GM19452 (cell line): ENCODE data around the gene OR4E2.
"Not testable (repeated sequence)": the region's sequence is repeated elsewhere in the genome, so short reads cannot be mapped to it uniquely, and the experiment has no call there.

Source experiments
- ATAC-seq: cut with Tn5 transposase; IDR thresholded peaks from one replicate; pipeline ENCODE4 v1.9.1; 2021; ENCODE audit not compliant: unreplicated experiment

Gene OR4E2, protein sequence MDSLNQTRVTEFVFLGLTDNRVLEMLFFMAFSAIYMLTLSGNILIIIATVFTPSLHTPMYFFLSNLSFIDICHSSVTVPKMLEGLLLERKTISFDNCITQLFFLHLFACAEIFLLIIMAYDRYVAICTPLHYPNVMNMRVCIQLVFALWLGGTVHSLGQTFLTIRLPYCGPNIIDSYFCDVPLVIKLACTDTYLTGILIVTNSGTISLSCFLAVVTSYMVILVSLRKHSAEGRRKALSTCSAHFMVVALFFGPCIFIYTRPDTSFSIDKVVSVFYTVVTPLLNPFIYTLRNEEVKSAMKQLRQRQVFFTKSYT

GRCh38 chr14:21653331-21653885 is at the start of gene OR4E2:
OR4E2 (plus strand) TSS chr14:21653835; CDS start chr14:21665083, 11,248 bp downstream.
- ATAC-seq, result no peak

DNA sequence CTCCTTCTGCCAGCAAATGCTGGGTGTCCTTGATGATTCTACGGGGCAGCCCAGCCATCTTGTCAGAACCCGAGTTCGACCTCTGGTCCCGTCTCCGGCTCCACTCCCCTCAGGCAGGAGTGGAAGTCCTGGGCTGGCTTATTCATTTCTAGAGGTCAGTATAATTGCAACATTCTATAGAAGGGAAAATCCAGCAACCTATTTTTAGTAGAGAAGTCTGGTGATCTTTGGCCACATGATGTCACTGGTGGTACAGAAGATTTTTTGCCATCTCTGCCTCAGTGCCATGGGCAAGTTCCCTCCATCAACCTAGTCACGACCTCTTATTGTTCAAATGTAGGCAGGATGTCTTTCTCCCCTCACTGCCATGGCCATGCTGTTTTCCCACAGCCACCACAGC is 41.3 kb upstream of the OR4E2 start:
- no peak for ATAC-seq

DNA sequence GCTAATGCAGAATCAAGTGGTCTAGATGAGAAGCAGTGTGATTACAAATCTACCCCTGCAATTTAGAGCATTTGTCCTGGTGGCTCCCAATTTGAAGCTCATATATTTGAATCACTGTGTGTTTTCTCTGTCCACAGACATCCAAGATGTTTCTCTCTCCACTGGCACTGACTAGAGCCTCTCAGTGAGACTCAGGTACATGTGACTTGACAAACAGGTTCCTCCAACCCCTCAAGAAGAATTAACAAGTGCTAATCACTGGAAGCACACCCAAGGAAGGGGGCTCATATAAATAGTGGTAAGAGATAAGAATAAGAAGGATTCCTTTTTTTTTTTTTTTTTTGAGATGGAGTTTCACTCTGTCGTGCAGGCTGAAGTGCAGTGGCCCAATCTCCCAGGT is 39.4 kb upstream of the OR4E2 start:
- ATAC-seq, result no peak

DNA sequence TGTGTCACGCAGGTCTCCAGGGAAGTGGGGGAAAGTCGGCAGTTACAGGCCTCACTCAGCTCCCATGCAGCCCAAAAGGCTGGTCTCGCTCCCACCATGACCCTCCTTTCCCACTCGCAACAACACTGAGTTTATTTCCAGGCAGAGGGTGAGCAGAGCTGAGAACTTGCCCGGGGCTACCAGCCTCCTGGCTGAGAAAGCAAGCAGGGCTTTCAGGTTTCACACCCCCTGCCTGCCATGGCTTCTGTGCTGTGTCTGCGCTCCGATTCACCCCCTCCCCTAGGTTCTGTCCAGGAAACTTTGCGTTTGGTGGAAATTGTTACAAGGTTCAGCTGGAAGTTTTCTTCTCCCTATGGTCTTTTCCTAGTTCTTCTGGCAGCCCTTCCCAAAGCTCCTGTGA is 36.0 kb upstream of the OR4E2 start:
- ATAC-seq, result no peak

DNA sequence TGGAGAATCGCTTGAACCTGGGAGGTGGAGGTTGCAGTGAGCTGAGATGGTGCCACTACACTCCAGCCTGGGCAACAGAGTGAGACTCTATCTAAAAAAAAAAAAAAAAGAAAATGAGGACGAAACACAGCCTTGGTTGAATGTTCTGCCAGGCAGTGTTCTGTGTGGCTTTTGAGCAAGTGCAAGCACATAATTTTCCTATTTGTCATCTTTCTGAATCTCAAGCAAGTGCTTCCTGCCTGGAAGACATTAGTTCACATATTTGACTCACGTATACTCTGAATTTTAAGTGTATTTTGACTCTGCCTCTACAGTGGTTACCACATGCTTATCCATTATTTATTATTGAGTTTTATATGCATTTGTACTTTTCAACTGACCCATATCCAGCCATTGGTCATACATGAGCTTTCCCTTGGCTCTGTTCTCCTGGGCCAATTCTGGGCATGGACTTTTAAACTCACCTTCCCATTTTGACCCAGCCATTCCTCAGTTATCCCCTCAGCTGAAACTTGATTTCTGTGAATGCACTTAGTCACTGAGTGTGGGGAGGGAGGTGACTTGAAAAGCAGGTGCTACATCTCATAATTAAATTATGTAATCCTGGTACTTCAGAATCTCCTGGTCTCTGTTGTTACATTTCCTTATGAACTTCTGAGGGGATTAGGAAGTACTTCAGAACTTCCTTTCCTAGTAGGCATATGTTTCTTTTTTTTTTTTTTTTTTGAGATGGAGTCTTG is 27.0 kb upstream of the OR4E2 start:
- no peak for ATAC-seq

DNA sequence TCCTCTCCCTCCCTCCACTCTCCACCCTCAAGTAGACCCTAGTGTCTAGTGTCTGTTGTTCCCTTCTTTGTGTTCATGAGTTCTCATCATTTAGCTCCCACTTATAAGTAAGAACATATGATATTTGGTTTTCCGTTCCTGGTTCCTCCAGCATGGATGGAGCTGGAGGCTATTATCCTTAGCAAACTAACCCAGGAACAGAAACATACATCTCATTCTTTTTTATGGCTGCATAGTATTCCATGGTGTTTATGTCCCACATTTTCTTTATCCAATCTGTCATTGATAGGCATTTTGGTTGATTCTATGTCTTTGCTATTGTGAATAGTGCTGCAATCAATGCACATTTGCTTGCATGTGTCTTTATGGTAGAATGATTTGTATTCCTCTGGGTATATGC is 23.1 kb upstream of the OR4E2 start:
- not testable (repeated sequence) for ATAC-seq

DNA sequence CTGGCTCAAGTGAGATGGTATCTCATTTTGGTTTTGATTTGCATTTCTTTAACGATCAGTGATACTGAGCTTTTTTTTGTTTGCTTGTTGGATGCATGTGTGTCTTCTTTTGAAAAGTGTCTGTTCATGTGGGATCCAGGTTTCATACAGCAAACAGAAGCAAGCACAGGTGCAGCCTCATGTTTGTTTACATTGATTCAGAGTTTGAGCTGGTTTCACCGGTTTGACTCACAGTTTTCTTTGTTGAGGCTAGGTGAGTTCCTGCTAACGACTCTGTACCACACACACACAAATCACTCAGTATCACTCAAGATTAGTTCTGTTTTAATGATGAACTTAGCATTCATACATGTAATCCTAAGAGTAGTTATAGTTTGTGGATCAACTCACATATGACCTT is 22.6 kb upstream of the OR4E2 start:
- ATAC-seq, result no peak

- no peak for ATAC-seq
Measured at GRCh38 chr14:21634840-21635239, 18.8 kb upstream of the OR4E2 start, which contains the start of gene OR10G2. OR10G2 (minus strand) TSS chr14:21634940; CDS start chr14:21634842, 98 bp downstream.

DNA sequence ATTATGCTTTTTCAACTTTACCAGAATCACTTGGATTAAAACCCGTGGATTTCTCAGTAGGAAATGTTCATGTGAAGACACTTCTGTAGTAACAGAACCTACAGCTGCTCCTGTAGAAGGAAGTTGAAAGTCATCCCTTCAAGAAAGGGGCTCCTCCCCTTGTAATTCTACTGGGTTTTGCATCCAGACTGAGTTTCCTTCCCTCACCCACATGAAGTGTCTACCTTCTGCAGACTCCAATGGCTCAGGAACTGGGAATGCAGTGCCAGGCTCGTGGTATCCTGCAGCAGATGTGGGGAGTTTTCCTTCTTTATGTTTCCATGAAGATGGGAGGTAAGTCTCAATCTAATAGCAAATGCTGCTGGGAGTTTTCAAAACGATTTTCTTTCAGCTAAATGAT is 11.0 kb upstream of the OR4E2 start:
- no peak for ATAC-seq

GRCh38 chr14:21643407-21643806 is 10.2 kb upstream of the OR4E2 start:
- ATAC-seq, result no peak

DNA sequence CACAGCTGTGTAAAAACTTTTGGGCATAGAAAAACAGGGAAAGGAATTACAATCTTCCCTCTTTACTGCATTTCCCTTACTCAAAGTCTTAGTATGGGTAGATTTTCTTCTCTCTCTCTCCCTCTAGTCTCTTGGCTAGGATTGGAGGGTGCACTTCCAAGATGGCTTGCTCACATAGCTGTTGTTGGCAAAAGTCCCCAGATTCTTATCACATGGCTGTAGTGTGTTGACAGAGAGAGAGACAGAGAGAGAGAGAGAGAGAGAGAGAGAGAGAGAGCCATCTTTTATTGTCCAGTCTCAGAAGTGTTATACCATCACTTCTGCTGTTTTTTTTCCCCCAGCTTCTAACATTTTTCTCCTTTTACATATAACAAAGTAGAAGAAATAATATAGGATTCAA is 6.3 kb upstream of the OR4E2 start:
- ATAC-seq, result no peak

- ATAC-seq, result no peak
Measured at GRCh38 chr14:21652209-21652808, 1.3 kb upstream of the OR4E2 start.

DNA sequence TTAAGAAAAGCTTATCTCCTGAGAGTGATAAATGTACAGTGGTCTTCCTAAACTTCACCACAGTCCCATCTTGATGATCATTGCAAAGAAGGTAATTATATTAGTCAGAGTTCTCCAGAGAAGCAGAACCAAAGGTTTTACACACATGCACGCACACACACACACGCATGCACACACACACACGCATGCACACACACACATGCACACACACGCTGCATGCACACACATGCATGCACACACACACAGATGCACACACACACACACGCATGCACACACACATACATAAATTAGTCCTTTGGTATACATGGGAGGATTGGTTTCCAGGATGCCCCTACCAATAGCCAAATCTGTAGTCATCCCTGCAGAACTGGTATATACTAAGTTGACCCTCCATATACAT is 580 bp downstream of the OR4E2 start:
- ATAC-seq, result no peak

GRCh38 chr14:21656980-21657379 is 3.3 kb downstream of the OR4E2 start:
- no peak for ATAC-seq

- no peak for ATAC-seq
Measured at GRCh38 chr14:21668377-21668776, 14.7 kb downstream of the OR4E2 start.

GRCh38 chr14:21669284-21669683 is 15.6 kb downstream of the OR4E2 start:
- ATAC-seq, result no peak

GRCh38 chr14:21671371-21671770 is 17.7 kb downstream of the OR4E2 start:
- ATAC-seq, result no peak

- ATAC-seq, result no peak
Measured at GRCh38 chr14:21672116-21672515, 18.5 kb downstream of the OR4E2 start.

DNA sequence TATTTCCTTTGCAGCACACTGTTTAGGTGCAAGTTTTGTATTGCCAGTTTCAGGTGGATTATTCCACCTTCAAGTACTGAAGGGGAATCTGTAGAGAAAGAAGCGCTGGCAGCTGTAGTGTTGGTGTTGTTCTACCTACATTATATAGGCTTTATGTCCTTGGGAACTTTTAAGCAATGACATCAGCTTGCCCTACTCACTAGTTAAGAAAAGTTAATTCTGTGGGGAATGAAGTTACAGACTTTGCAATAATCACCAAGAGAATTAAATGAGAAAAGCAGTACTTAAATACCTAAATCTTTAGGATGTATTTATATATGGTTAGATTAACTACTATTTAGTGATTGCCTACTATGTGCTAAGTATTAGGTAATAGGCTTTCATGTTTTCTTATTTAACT is 20.1 kb downstream of the OR4E2 start, which contains the start of gene OR4E1:
TSS of gene OR4E1 (minus strand) at position 101 of the 400 bp plus-strand sequence. CDS start 2,883 bp downstream, outside the sequence.
- no peak for ATAC-seq

GRCh38 chr14:21675566-21675965 is 21.9 kb downstream of the OR4E2 start:
- ATAC-seq, result no peak

DNA sequence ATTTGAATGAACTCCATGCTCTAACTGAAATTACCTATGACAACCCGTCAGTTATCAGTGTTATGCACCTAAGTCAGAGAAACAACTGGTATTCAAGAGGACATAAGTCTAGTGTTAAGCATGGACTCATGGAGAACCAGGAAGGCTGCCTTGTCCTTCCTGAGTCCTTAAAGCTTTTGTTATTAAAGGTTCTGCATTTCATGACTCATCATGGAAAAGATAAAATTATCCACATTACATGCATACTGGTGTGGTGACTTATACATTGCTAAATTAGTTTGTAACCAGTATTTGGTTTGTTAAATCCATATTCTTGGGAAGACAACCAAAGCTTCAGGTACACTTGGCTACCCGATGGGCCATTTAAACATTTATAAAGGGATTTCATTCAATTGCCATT is 26.4 kb downstream of the OR4E2 start:
- ATAC-seq, result no peak

GRCh38 chr14:21686468-21686867 is 32.8 kb downstream of the OR4E2 start:
- no peak for ATAC-seq
